GM23338 (cell line): ENCODE results near the gene ACSM2A.
"Not testable (repeated sequence)": the region's sequence is repeated elsewhere in the genome, so short reads cannot be mapped to it uniquely, and the experiment has no call there.

ENCODE experiments used
- CREB1 ChIP-seq: fragments of 250-450 bp; sonication (Bioruptor Pico); IDR thresholded peaks from 2 replicates; pipeline ENCODE4 v1.5.0; 2020; ENCODE audit warnings: low read depth, mild to moderate bottlenecking, moderate library complexity
- EZH2 ChIP-seq: fragments of 200-600 bp; sonication (generic); IDR thresholded peaks from one replicate; pipeline ENCODE4 v1.8.0; 2017; ENCODE audit warnings: antibody characterized with exemption, mild to moderate bottlenecking, low read depth; ENCODE audit not compliant: unreplicated experiment
- EZH2phosphoT487 ChIP-seq: fragments of 200-600 bp; sonication (generic); IDR thresholded peaks from one replicate; pipeline ENCODE4 v1.8.1; 2018; ENCODE audit warnings: antibody characterized with exemption; ENCODE audit not compliant: unreplicated experiment
- POLR2AphosphoS5 ChIP-seq: IDR thresholded peaks from 2 replicates; pipeline ENCODE4 v1.6.1; 2016; ENCODE audit warnings: antibody characterized with exemption, low read depth
- STAT1 ChIP-seq: IDR thresholded peaks from one replicate; pipeline ENCODE4 v1.6.1; 2016; ENCODE audit warnings: antibody characterized with exemption; ENCODE audit not compliant: unreplicated experiment
- ZNF114 ChIP-seq: fragments of 250-450 bp; sonication (Bioruptor Pico); IDR thresholded peaks from 2 replicates; pipeline ENCODE4 v1.5.0; 2020; ENCODE audit warnings: mild to moderate bottlenecking, moderate library complexity
- ZNF331 ChIP-seq: fragments of 250-450 bp; sonication (Bioruptor Pico); IDR thresholded peaks from 2 replicates; pipeline ENCODE4 v1.5.0; 2020; ENCODE audit warnings: low read depth, mild to moderate bottlenecking, moderate library complexity
- TF ChIP-seq, protein P1 (sequence below), 2 experiments: fragments of 200-600 bp in 1 of 2; sonication (generic) in 1 of 2; conservative IDR thresholded peaks; 2 replicates each; pipeline versions ENCODE4 v1.5.1 to v1.6.1; 2016 to 2017; ENCODE audit warnings: antibody characterized with exemption in 2 of 2, low read depth in 2 of 2, mild to moderate bottlenecking in 2 of 2, moderate library complexity in 1 of 2
- TF ChIP-seq, protein P2 (sequence below): IDR thresholded peaks from one replicate; pipeline ENCODE4 v1.6.1; 2018; ENCODE audit warnings: antibody characterized with exemption; ENCODE audit not compliant: unreplicated experiment
- TF ChIP-seq, protein P3 (sequence below): IDR thresholded peaks from 2 replicates; pipeline ENCODE4 v1.6.1; 2016; ENCODE audit warnings: antibody characterized with exemption
- TF ChIP-seq, protein P4 (sequence below): fragments of 250-450 bp; sonication (Bioruptor Pico); IDR thresholded peaks from 2 replicates; pipeline ENCODE4 v1.5.0; 2020; ENCODE audit warnings: mild to moderate bottlenecking, moderate library complexity

DNA sequence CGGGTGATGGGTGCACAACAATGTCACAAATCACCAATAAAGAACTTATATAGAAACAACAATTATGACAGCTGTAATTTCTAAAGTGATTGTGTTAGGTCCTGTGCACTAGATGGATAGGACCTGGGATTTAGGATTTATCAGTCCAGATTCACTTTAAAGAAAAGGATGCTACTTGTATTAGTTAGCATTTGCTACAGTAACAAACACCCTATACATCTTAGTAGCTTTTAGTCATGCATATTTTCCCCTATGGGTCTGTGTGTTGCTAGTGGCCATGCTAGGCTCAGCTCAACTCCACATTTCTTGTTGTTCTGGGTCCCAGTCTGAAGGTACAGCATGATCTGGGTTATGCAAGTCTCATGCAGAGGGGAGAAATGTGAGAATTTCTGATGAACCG, 7.9 kb downstream of the ACSM2A start:
- TF ChIP-seq, protein P1, sequence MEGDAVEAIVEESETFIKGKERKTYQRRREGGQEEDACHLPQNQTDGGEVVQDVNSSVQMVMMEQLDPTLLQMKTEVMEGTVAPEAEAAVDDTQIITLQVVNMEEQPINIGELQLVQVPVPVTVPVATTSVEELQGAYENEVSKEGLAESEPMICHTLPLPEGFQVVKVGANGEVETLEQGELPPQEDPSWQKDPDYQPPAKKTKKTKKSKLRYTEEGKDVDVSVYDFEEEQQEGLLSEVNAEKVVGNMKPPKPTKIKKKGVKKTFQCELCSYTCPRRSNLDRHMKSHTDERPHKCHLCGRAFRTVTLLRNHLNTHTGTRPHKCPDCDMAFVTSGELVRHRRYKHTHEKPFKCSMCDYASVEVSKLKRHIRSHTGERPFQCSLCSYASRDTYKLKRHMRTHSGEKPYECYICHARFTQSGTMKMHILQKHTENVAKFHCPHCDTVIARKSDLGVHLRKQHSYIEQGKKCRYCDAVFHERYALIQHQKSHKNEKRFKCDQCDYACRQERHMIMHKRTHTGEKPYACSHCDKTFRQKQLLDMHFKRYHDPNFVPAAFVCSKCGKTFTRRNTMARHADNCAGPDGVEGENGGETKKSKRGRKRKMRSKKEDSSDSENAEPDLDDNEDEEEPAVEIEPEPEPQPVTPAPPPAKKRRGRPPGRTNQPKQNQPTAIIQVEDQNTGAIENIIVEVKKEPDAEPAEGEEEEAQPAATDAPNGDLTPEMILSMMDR (conservative IDR thresholded peaks at IDR 0.05; ENCODE audit: low read depth in 2 of 2): not testable (repeated sequence)
- TF ChIP-seq POLR2AphosphoS5; EZH2; CREB1 (CRISPR knock-in tag); EZH2phosphoT487; STAT1; ZNF114 (CRISPR knock-in tag); ZNF331: not testable (repeated sequence)
- TF ChIP-seq, protein P2, sequence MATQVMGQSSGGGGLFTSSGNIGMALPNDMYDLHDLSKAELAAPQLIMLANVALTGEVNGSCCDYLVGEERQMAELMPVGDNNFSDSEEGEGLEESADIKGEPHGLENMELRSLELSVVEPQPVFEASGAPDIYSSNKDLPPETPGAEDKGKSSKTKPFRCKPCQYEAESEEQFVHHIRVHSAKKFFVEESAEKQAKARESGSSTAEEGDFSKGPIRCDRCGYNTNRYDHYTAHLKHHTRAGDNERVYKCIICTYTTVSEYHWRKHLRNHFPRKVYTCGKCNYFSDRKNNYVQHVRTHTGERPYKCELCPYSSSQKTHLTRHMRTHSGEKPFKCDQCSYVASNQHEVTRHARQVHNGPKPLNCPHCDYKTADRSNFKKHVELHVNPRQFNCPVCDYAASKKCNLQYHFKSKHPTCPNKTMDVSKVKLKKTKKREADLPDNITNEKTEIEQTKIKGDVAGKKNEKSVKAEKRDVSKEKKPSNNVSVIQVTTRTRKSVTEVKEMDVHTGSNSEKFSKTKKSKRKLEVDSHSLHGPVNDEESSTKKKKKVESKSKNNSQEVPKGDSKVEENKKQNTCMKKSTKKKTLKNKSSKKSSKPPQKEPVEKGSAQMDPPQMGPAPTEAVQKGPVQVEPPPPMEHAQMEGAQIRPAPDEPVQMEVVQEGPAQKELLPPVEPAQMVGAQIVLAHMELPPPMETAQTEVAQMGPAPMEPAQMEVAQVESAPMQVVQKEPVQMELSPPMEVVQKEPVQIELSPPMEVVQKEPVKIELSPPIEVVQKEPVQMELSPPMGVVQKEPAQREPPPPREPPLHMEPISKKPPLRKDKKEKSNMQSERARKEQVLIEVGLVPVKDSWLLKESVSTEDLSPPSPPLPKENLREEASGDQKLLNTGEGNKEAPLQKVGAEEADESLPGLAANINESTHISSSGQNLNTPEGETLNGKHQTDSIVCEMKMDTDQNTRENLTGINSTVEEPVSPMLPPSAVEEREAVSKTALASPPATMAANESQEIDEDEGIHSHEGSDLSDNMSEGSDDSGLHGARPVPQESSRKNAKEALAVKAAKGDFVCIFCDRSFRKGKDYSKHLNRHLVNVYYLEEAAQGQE: not testable (repeated sequence)
- TF ChIP-seq, protein P3, sequence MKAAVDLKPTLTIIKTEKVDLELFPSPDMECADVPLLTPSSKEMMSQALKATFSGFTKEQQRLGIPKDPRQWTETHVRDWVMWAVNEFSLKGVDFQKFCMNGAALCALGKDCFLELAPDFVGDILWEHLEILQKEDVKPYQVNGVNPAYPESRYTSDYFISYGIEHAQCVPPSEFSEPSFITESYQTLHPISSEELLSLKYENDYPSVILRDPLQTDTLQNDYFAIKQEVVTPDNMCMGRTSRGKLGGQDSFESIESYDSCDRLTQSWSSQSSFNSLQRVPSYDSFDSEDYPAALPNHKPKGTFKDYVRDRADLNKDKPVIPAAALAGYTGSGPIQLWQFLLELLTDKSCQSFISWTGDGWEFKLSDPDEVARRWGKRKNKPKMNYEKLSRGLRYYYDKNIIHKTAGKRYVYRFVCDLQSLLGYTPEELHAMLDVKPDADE: not testable (repeated sequence)
- TF ChIP-seq, protein P4, sequence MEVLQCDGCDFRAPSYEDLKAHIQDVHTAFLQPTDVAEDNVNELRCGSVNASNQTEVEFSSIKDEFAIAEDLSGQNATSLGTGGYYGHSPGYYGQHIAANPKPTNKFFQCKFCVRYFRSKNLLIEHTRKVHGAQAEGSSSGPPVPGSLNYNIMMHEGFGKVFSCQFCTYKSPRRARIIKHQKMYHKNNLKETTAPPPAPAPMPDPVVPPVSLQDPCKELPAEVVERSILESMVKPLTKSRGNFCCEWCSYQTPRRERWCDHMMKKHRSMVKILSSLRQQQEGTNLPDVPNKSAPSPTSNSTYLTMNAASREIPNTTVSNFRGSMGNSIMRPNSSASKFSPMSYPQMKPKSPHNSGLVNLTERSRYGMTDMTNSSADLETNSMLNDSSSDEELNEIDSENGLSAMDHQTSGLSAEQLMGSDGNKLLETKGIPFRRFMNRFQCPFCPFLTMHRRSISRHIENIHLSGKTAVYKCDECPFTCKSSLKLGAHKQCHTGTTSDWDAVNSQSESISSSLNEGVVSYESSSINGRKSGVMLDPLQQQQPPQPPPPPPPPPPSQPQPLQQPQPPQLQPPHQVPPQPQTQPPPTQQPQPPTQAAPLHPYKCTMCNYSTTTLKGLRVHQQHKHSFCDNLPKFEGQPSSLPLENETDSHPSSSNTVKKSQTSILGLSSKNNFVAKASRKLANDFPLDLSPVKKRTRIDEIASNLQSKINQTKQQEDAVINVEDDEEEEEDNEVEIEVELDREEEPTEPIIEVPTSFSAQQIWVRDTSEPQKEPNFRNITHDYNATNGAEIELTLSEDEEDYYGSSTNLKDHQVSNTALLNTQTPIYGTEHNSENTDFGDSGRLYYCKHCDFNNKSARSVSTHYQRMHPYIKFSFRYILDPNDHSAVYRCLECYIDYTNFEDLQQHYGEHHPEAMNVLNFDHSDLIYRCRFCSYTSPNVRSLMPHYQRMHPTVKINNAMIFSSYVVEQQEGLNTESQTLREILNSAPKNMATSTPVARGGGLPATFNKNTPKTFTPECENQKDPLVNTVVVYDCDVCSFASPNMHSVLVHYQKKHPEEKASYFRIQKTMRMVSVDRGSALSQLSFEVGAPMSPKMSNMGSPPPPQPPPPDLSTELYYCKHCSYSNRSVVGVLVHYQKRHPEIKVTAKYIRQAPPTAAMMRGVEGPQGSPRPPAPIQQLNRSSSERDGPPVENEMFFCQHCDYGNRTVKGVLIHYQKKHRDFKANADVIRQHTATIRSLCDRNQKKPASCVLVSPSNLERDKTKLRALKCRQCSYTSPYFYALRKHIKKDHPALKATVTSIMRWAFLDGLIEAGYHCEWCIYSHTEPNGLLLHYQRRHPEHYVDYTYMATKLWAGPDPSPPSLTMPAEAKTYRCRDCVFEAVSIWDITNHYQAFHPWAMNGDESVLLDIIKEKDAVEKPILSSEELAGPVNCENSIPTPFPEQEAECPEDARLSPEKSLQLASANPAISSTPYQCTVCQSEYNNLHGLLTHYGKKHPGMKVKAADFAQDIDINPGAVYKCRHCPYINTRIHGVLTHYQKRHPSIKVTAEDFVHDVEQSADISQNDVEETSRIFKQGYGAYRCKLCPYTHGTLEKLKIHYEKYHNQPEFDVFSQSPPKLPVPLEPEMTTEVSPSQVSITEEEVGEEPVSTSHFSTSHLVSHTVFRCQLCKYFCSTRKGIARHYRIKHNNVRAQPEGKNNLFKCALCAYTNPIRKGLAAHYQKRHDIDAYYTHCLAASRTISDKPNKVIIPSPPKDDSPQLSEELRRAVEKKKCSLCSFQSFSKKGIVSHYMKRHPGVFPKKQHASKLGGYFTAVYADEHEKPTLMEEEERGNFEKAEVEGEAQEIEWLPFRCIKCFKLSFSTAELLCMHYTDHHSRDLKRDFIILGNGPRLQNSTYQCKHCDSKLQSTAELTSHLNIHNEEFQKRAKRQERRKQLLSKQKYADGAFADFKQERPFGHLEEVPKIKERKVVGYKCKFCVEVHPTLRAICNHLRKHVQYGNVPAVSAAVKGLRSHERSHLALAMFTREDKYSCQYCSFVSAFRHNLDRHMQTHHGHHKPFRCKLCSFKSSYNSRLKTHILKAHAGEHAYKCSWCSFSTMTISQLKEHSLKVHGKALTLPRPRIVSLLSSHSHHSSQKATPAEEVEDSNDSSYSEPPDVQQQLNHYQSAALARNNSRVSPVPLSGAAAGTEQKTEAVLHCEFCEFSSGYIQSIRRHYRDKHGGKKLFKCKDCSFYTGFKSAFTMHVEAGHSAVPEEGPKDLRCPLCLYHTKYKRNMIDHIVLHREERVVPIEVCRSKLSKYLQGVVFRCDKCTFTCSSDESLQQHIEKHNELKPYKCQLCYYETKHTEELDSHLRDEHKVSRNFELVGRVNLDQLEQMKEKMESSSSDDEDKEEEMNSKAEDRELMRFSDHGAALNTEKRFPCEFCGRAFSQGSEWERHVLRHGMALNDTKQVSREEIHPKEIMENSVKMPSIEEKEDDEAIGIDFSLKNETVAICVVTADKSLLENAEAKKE (CRISPR knock-in tag): not testable (repeated sequence)
